NCI-H69 (cell line): ENCODE measurements around the gene PAGE2B.
A peak's percentile ranks its signal among the peaks of the same experiment; 100 is the strongest.
"Not testable (repeated sequence)": the region's sequence is repeated elsewhere in the genome, so short reads cannot be mapped to it uniquely, and the experiment has no call there.

Experiments
- DNase-seq: peaks from one replicate; lab custom pipeline; 2025; lab: John Stamatoyannopoulos, UW

The PAGE2B gene

DNA sequence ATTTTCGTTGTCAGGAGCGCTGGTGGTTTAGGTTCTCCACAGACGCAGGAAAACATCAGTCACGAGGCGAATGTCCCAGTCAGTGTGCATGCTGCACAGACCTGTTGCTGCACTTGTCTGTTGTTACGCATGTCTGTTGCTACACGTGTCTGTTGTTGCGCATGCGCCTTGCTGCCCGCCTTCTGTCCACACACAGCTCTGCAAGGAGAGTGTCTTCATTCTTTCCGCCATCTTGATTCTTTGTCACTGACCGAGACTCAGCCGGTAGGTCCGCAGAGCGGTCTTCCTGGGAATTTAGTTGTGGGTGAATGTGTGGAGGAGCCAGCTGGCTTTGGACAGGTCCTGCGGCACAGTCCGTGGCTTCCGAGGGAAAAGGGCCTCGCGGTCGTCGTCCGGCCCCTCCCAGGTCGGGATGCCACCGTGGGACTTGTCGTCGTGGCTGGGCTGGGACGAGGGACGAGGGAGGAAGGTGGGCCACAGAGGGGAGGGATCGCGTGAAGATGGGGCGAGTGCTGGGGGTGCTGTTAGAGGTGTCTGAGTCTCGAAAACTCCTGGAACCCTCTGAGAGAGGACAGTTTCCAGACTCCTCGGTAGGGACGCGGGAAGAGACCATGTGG is at the start of gene PAGE2B:
Gene PAGE2B (plus strand): TSS at position 180 of the 617 bp plus-strand sequence. CDS start 1,012 bp downstream, outside the sequence.
- no peak for DNase-seq

DNA sequence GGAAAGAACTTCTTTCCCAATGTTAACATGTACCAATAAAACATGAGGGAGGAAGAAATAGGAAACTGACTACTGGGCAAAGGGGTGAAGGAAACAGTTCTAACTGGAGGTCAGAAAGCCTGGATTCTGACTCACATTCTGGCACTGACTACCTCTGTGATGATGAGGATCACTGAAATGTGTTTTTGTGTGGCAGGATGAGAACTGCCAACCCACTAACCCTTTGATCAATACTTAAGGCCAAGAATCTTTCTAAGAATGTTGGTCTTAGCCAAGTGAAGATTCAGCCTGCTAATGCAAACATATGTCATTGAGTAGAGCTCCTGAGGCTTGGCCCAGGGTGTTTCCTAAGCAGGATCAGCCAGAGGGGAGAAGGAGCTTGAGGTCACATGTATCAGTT is 48.7 kb upstream of the PAGE2B start:
- DNase-seq, result no peak

GRCh38 chrX:55026840-55027239 is 48.0 kb upstream of the PAGE2B start:
- no peak for DNase-seq

- DNase-seq, result no peak
Measured at GRCh38 chrX:55028040-55028439, 46.8 kb upstream of the PAGE2B start.

GRCh38 chrX:55028611-55029010 is 46.2 kb upstream of the PAGE2B start:
- no peak for DNase-seq

DNA sequence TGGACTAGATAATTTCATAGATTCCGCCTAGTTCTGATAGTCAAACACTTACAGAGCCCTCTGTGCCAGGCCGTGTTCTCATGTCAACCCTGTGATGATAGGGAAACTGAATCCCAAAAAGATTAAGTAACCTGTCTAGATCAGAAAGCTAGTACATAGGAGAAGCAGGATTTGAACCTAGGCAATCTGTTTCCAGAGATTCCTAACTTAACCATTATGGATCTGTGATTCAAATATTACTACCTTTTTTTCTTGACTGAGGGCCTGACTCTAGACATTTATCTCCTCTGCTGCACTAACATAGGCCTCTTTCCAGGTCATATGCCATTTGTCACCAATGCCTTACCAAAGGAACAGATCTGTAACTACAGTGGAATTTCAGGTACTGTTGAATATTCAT is 45.5 kb upstream of the PAGE2B start:
- DNase-seq, result no peak

- no peak for DNase-seq
Measured at GRCh38 chrX:55030271-55031205, 44.3 kb upstream of the PAGE2B start, which contains the start of gene ALAS2. ALAS2 (minus strand) TSS chrX:55030977; CDS start chrX:55026000, 4,977 bp downstream.

- DNase-seq, result no peak
Measured at GRCh38 chrX:55033429-55033828, 41.4 kb upstream of the PAGE2B start.

- no peak for DNase-seq
Measured at GRCh38 chrX:55039471-55039870, 35.4 kb upstream of the PAGE2B start.

DNA sequence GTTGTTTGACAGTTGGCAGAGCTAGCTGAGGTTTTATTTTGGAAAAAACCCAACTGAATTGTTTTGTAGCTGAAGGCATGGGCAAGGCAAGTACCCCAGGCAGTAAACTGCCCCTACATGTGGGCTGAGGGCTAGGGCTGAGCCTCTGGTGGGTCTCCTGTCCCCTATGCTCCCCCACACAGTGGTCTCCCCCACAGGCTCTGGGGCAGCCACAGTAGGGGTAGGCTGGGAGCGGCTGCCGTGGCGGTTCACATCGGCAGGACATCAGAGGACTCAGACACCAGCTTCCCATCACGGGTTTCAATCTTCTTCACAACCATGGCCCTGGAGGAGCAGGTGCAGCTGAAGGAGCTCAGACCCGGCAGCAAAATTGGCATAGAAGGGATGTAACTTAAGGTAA is 33.3 kb upstream of the PAGE2B start:
- DNase-seq, result no peak

- not testable (repeated sequence) for DNase-seq
Measured at GRCh38 chrX:55050599-55050998, 24.2 kb upstream of the PAGE2B start.

DNA sequence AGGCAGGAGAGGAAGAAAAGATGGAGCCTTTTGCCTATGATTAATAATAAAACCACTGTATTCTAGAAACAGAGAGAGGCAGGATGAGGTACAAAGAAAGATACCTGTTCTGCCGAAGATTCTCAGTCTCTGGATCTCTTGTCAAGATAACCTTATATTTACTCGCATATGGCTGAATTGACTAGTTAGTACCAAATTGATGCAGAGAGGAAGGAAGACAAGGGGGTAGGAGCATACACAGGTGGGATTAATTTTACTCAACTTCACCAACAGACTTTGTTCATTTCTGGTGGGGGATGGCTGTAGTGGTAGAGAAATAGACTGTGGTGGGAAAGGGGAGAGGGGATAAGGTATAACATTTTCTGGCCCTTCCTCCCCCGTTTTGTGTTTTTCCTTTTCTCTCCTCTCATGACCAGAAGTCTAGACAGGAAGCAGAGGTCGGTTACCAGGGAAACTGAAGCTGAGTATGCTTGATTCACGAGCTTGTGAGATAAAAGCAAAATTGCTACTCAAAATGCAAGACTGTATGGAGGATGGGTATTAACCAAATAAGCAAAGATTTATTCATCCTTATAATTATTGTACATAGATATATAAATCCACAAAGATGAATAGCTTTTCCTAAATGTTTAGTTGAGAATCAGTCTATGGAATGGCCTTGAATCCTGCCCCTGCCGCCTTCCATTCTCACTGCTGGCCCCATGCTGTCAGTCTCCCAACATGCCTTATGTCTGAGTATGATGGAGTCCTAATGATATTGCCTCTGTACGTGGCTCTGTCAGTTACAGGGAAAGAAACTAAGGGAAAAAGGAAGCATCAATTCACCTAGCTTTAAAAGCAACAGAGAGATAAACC is 17.8 kb upstream of the PAGE2B start:
- DNase-seq, result peak; percentile 6

- peak; percentile 14 for DNase-seq
Measured at GRCh38 chrX:55057675-55058249, 17.1 kb upstream of the PAGE2B start.

- DNase-seq, result not testable (repeated sequence)
Measured at GRCh38 chrX:55067180-55067579, 7.7 kb upstream of the PAGE2B start.

- no peak for DNase-seq
Measured at GRCh38 chrX:55072286-55072685, 2.5 kb upstream of the PAGE2B start.

DNA sequence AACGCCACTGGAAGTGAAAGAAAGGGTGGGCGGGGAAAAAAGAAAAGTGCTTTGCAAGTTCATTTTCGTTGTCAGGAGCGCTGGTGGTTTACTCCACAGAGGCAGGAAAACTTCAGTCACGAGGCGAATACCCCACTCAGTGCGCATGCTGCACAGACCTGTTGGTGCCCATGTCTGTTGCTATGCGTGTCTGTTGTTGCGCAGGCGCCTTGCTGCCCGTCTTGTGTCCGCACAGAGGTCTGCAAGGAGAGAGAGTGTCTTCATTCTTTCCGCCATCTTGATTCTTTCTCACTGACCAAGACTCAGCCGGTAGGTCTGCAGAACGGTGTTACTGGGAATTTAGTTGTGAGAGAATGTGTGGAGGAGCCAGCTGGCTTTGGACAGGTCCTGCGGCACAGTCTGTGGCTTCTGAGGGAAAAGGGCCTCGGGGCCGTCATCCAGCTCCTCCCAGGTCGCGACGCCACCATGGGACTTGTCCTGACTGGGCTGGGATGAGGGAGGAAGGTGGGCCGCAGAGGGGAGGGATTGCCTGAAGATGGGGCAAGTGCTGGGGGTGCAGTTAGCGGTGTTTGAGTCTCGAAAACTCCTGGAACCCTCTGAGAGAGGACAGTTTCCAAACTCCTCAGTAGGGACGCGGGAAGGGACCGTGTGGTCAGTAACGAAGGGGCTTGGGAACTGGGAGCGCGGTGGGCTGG is 14.1 kb downstream of the PAGE2B start, which contains the start of gene PAGE2:
Gene PAGE2 (plus strand): TSS at position 224 of the 695 bp plus-strand sequence. CDS start 1,003 bp downstream, outside the sequence.
- no peak for DNase-seq

GRCh38 chrX:55098691-55099090 is 23.9 kb downstream of the PAGE2B start:
- DNase-seq, result no peak

GRCh38 chrX:55099162-55099561 is 24.3 kb downstream of the PAGE2B start:
- DNase-seq, result no peak

GRCh38 chrX:55102754-55103153 is 27.9 kb downstream of the PAGE2B start:
- no peak for DNase-seq

GRCh38 chrX:55107262-55107661 is 32.4 kb downstream of the PAGE2B start:
- no peak for DNase-seq

DNA sequence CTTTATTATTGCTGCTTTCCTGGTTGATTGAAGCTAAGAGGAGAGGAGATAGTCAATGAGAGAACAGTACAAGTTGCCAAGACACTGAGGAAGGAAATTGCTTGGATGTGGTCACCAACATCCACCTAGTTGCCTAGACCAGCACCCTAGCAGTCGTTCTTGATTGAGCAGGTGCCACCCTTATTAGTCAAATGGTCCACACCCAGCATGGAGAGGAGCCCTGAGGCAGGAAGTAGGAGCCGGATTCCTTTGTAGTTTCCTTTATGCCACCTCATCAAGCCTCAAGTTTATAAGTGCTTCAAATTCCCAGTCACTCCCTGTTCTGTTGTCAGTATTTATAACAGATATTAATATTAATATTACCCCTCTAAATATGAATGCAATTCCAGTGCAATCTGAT is 33.1 kb downstream of the PAGE2B start:
- DNase-seq, result no peak
